GM23248 (cell line): ENCODE results near the gene PKN2. TPM values are rescaled to one million over a fixed set of nuclear protein-coding genes. Genes with fewer than 3 reads are reported as not detected.
A peak's percentile ranks its signal among the peaks of the same experiment; 100 is the strongest.

Experiments used
- DNase-seq: peaks from one replicate; pipeline ENCODE4 v3.0.0-alpha.2; 2015
- H2AFZ ChIP-seq: fragments of 200-600 bp; sonication (generic); 2 replicates; pipeline ENCODE4 v1.6.1; 2016; ENCODE audit warnings: antibody characterized with exemption
- H3F3A ChIP-seq: fragments of 200-600 bp; sonication (generic); 2 replicates; pipeline ENCODE4 v1.6.1; 2016; ENCODE audit warnings: mild to moderate bottlenecking, antibody characterized with exemption, mixed run types; ENCODE audit not compliant: insufficient read depth
- H3K27ac ChIP-seq: fragments of 200-600 bp; sonication (generic); 2 replicates; pipeline ENCODE4 v1.5.1; 2016; ENCODE audit warnings: mild to moderate bottlenecking
- H3K27me3 ChIP-seq: fragments of 200-600 bp; sonication (generic); replicated peaks from 2 replicates; pipeline ENCODE4 v1.6.1; 2016; ENCODE audit warnings: mild to moderate bottlenecking; ENCODE audit not compliant: insufficient read depth
- H3K36me3 ChIP-seq: fragments of 200-600 bp; sonication (generic); 2 replicates; pipeline ENCODE4 v1.6.1; 2016; ENCODE audit warnings: low read depth, mild to moderate bottlenecking
- H3K4me1 ChIP-seq: fragments of 200-600 bp; sonication (generic); 2 replicates; pipeline ENCODE4 v1.6.1; 2016; ENCODE audit warnings: mild to moderate bottlenecking; ENCODE audit not compliant: insufficient read depth
- H3K4me2 ChIP-seq: fragments of 200-600 bp; sonication (generic); one replicate; pipeline ENCODE4 v1.6.1; 2016; ENCODE audit warnings: mild to moderate bottlenecking; ENCODE audit not compliant: unreplicated experiment
- H3K4me3 ChIP-seq: fragments of 200-600 bp; sonication (generic); 2 replicates; pipeline ENCODE4 v1.5.1; 2016; ENCODE audit warnings: mild to moderate bottlenecking
- H3K79me2 ChIP-seq: fragments of 200-600 bp; sonication (generic); 2 replicates; pipeline ENCODE4 v1.6.1; 2016; ENCODE audit warnings: mild to moderate bottlenecking; ENCODE audit not compliant: insufficient read depth
- H3K9ac ChIP-seq: fragments of 200-600 bp; sonication (generic); 2 replicates; pipeline ENCODE4 v1.6.1; 2016; ENCODE audit warnings: mild to moderate bottlenecking
- H3K9me2 ChIP-seq: fragments of 200-600 bp; sonication (generic); 2 replicates; pipeline ENCODE4 v1.6.1; 2016; ENCODE audit warnings: mixed run types, mild to moderate bottlenecking, moderate library complexity; ENCODE audit not compliant: insufficient read depth
- H3K9me3 ChIP-seq: fragments of 200-600 bp; sonication (generic); one replicate; pipeline ENCODE4 v1.6.1; 2017; ENCODE audit warnings: low read depth
- H4K20me1 ChIP-seq: fragments of 200-600 bp; sonication (generic); 2 replicates; pipeline ENCODE4 v1.6.0; 2016; ENCODE audit not compliant: insufficient read depth
- EZH2 ChIP-seq: fragments of 200-600 bp; sonication (generic); IDR thresholded peaks from 2 replicates; pipeline ENCODE4 v1.6.1; 2018; ENCODE audit warnings: antibody characterized with exemption, mild to moderate bottlenecking; ENCODE audit not compliant: insufficient read depth, poor library complexity, severe bottlenecking
- EZH2phosphoT487 ChIP-seq: fragments of 200-600 bp; sonication (generic); IDR thresholded peaks from 2 replicates; pipeline ENCODE4 v1.6.1; 2018; ENCODE audit warnings: antibody characterized with exemption, moderate library complexity, mild to moderate bottlenecking, low read depth; ENCODE audit not compliant: insufficient read depth
- WGBS, 2 experiments: methylation state at CpG; one replicate each; pipeline ENCODE4 v1.1.6; 2015 to 2017; ENCODE audit warnings: low lambda C conversion rate in 2 of 2, low coverage in 1 of 2; ENCODE audit errors: missing lambda C conversion rate in 2 of 2; 5-methylcytosine and 5-hydroxymethylcytosine counted together
- in situ Hi-C: fragments of 300-500 bp; cut with MboI; formaldehyde crosslinking; loops from 2 replicates; pipeline ENCODE4 v1.15.0; 2020
- polyA plus RNA-seq: library from polyadenylated mRNA; unstranded; fragments of >200 nt; fragmentation: Nextera tagmentation; extraction: Ambion mirVana; gene quantifications from 2 replicates; pipeline ENCODE4 v1.2.1, GENCODE V29; 2016
- total RNA-seq: library from RNA; depleted of rRNA; stranded (reverse); fragments of >200 nt; shearing (Covaris generic); gene quantifications from 2 replicates; pipeline ENCODE4 v1.2.3, GENCODE V29; 2014

The PKN2 gene
- total and polyA plus RNA-seq, 2 experiments from 2014 or later: 24.0 to 32.6 TPM

DNA sequence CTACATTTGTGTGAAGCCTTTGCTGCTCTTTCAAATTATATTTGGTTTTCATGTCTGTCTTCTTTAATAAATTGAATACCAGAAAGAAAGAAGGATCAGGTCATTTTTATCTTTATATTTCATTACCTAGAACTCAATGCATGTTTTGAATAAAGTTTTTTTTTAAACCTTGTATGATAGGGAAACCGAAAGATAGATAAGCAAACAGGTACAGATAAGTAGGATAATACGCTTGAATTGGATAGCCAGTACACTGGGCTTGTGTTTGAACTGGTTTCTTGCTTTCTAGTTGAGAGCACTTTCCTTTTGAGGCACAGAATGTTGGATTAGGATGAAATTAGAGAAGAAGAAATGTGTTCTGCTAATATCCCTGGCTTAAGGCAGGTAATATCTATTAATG, 46.9 kb downstream of the PKN2 start:
- WGBS, 2 experiments: 94 to 96% methylated on average over 2 of the region's 2 CpGs

DNA sequence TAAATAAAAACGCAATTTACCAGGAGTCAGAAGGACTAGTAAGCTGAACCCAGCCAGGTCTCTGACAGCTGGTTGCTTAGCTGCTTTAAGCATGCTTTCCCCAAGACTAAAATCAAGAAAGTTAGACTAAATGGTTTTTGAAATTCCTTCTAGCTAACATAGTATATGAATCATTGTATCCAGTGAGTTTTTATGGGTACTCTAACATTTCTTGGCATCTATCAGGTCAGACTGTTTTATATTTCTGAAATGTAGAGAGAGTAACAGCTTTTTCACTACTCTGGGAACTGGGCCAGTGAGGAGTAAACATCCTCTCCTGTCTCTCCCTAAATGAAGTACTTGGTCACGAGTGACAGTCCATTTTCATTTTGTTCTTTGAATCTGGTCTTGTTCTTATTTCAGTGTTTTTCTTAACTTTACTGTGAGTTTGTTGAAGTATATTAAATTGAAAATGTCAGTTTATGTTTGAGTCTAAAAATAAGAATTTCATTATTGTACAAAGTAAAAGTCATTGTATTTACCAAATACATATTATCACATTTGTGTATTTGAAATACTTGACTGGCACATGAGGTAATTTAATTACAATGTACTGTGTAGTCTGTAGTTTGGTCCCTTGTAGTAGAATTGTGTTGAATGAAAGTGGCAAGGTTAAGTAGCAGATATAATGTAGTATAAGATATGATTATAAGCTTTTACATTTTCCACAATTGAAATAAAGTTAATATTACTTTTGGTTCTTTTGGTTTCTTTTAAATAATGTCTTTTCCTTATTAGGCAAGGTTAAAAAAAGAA, 47.6 kb downstream of the PKN2 start:
- Histone ChIP-seq H3F3A (peaks cover 21% of the 10 kb centered on the region), H3K4me1 (peaks cover 20% of the 10 kb centered on the region), H3K27ac (peak overlapping the region; percentile 59), H3K9me3 (no peaks in the 10 kb centered on the region), H2AFZ (no peak overlapping the region), H3K27me3 (no peaks in the 10 kb centered on the region), H3K4me3 (peak overlapping the region; percentile 62), H3K4me2 (peak overlapping the region; percentile 70), H3K79me2 (peaks cover 95% of the 10 kb centered on the region), H4K20me1 (peaks cover 9% of the 10 kb centered on the region; the same call in 1 of the 2 replicates), H3K36me3 (no peaks in the 10 kb centered on the region), H3K9me2 (no peaks in the 10 kb centered on the region), H3K9ac (peak overlapping the region; percentile 57)
- TF ChIP-seq EZH2phosphoT487 (no peak), EZH2 (no peak)
- WGBS, 2 experiments: 1 to 2% methylated on average over 2 of the region's 2 CpGs
- peak; percentile 94 for DNase-seq
- in situ Hi-C loops: no loop called here

More for the DNA sequence above, 46.9 kb downstream of the PKN2 start:
- peak overlapping the region; percentile 62 for H3K4me3 ChIP-seq
- peaks cover 20% of the 10 kb centered on the region for H3K4me1 ChIP-seq
- peak overlapping the region; percentile 59 for H3K27ac ChIP-seq
- no peaks in the 10 kb centered on the region for H3K27me3 ChIP-seq
- H4K20me1 ChIP-seq: peaks cover 16% of the 10 kb centered on the region; the same call in 1 of the 2 replicates
- TF ChIP-seq EZH2phosphoT487 (no peak), EZH2 (no peak)
- in situ Hi-C loops: no loop called here
- peaks cover 95% of the 10 kb centered on the region for H3K79me2 ChIP-seq
- no peaks in the 10 kb centered on the region for H3K36me3 ChIP-seq
- peaks cover 21% of the 10 kb centered on the region for H3F3A ChIP-seq
- DNase-seq: no peak
- H2AFZ ChIP-seq: no peak overlapping the region
- H3K9me3 ChIP-seq: no peaks in the 10 kb centered on the region
- H3K4me2 ChIP-seq: peak overlapping the region; percentile 70
- H3K9me2 ChIP-seq: no peaks in the 10 kb centered on the region
- peak overlapping the region; percentile 31 for H3K9ac ChIP-seq

DNA sequence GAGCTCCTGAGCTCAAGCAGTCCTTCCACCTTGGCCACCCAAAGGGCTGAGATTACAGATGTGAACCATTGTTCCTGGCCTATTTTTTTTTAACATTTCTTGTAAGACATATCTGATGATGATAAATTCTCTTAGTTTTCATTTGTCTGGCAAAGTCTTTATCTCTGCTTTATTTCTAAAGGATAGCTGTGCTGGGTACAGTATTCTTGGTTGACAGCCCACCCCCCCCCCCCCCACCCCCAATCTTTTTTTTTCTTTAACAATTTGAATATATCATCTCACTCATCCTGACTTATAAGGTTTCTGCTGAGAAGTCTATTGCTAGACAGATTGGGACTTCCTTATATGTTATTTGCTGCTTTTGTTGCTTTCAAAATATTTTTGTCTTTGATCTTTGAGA, 51.3 kb downstream of the PKN2 start:
- in situ Hi-C loops: no loop called here
- Histone ChIP-seq H3K9me2 (no peaks in the 10 kb centered on the region), H3K36me3 (no peaks in the 10 kb centered on the region), H3K27ac (no peak overlapping the region), H3F3A (peaks cover 17% of the 10 kb centered on the region), H3K9me3 (no peaks in the 10 kb centered on the region), H3K9ac (no peak overlapping the region), H3K4me1 (peaks cover 27% of the 10 kb centered on the region), H2AFZ (no peak overlapping the region), H3K4me3 (no peak overlapping the region), H3K27me3 (no peaks in the 10 kb centered on the region), H4K20me1 (peaks cover 6% of the 10 kb centered on the region; the same call in 1 of the 2 replicates), H3K79me2 (peaks cover 95% of the 10 kb centered on the region), H3K4me2 (no peak overlapping the region)
- TF ChIP-seq EZH2phosphoT487 (no peak), EZH2 (no peak)
- DNase-seq: no peak

DNA sequence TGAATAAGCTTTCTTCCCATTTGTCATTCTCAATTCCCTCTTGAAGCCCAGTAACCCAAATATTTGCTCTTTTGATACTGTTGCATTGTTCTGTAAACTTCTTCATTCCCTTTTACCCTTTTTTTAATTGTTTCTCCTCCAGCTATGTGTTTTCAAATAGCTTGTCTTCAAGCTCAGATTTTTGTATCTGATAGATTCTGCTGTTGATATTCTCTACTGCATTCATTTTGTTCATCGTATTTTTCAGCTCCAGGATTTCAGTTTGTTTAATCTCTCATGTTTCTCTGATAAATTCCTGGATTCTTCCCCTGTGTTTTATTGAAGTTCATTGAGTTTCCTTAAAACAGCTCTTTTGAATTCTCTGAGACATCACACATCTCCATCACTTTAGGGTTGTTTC, 51.8 kb downstream of the PKN2 start:
- Histone ChIP-seq H3K9me3 (no peaks in the 10 kb centered on the region), H3K4me1 (peaks cover 23% of the 10 kb centered on the region), H3K4me2 (no peak overlapping the region), H2AFZ (no peak overlapping the region), H3K4me3 (no peak overlapping the region), H3K9ac (no peak overlapping the region), H3K27me3 (no peaks in the 10 kb centered on the region), H3K79me2 (peaks cover 95% of the 10 kb centered on the region), H4K20me1 (peaks cover 4% of the 10 kb centered on the region; the same call in 1 of the 2 replicates), H3K27ac (no peak overlapping the region), H3K9me2 (no peaks in the 10 kb centered on the region), H3K36me3 (no peaks in the 10 kb centered on the region), H3F3A (peaks cover 12% of the 10 kb centered on the region)
- in situ Hi-C loops: no loop called here
- WGBS, 2 experiments: 95 to 100% methylated on average over 1 of the region's 1 CpG
- no peak for TF ChIP-seq EZH2phosphoT487
- no peak for DNase-seq
